Erythroblast (primary cell): ENCODE measurements around the gene RNASE8.

Source experiments
- GATA1 ChIP-seq: IDR thresholded peaks from 2 replicates; pipeline ENCODE4 v1.6.1; 2011; ENCODE audit warnings: low read depth, mild to moderate bottlenecking, control low read depth, low read length, moderate library complexity
- POLR2A ChIP-seq: IDR thresholded peaks from 2 replicates; pipeline ENCODE4 v1.6.1; 2011; ENCODE audit warnings: mild to moderate bottlenecking, low read length

DNA sequence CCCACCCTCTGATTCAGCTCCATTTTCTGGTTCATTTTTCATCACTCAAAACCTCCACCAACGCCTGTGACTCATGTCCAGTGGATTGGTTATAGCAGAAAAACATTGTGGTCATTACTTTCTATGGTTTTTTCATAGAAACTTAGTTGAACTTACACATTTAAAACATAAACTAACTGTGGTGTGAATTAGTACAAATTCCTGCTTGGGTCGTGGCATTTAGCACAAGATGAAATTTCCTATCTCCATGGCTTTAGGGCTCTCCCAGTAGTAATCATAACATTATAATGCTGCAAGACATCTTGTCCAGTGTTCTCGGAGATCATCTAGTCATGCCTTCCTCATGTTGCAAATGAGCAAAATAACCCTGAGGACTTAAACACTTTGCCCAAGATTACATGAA, 8.3 kb upstream of the RNASE8 start:
- TF ChIP-seq POLR2A (no peak), GATA1 (no peak)
